Left ventricle myocardium inferior (tissue), 1 donor: ENCODE results near the gene FAM171A2. TPM values are rescaled to one million over a fixed set of nuclear protein-coding genes. Genes with fewer than 3 reads are reported as not detected.

Experiments used
- DNase-seq: peaks from one replicate; pipeline ENCODE4 v3.0.0-alpha.2; 2020
- H3K27ac ChIP-seq: fragments of 200-600 bp; replicated peaks from 2 replicates; pipeline ENCODE4 v1.8.0; 2021
- H3K27me3 ChIP-seq: fragments of 200-600 bp; 2 replicates; pipeline ENCODE4 v1.8.0; 2021; ENCODE audit warnings: low read depth
- H3K36me3 ChIP-seq: fragments of 200-600 bp; 2 replicates; pipeline ENCODE4 v1.8.0; 2021
- H3K4me1 ChIP-seq: fragments of 200-600 bp; 2 replicates; pipeline ENCODE4 v1.8.0; 2021
- H3K4me3 ChIP-seq: fragments of 200-600 bp; 2 replicates; pipeline ENCODE4 v1.8.0; 2021; ENCODE audit warnings: mild to moderate bottlenecking, moderate library complexity
- H3K9me3 ChIP-seq: fragments of 200-600 bp; replicated peaks from 2 replicates; pipeline ENCODE4 v1.8.0; 2021
- CTCF ChIP-seq: fragments of 200-600 bp; IDR thresholded peaks from 2 replicates; pipeline ENCODE4 v1.8.0; 2021; ENCODE audit warnings: antibody characterized with exemption, mild to moderate bottlenecking, borderline replicate concordance
- intact Hi-C: fragments of 100-400 bp; cut with micrococcal nuclease; formaldehyde crosslinking; loops from one replicate; pipeline ENCODE4 v1.11.0; 2022
- total RNA-seq: library from RNA; stranded (reverse); fragmentation: NEBNext Ultra II Directional; extraction: Animal tissue kit (Norgen Biotek cat#: 25700); gene quantifications from one replicate; pipeline ENCODE4 v1.2.1, GENCODE V29; 2021
- donor health status: DM: no; HTN: yes; CAD: no; lungs with severe emphysema.

The FAM171A2 gene
- total RNA-seq, 1 donor from 2014 or later, result 0.55 TPM

GRCh38 chr17:44385287-44386181 is 21.9 kb upstream of the FAM171A2 start:
- TF ChIP-seq CTCF, result no peak
- DNase-seq, result peak; percentile 83
- Histone ChIP-seq H3K9me3 (no peaks in the 10 kb centered on the region), H3K4me1 (peaks cover 21% of the 10 kb centered on the region), H3K27me3 (peaks cover 40% of the 10 kb centered on the region), H3K27ac (no peak overlapping the region), H3K4me3 (peak overlapping the region; percentile 72), H3K36me3 (peaks cover 3% of the 10 kb centered on the region)
- intact Hi-C loops, result no loop called here

GRCh38 chr17:44384823-44385286 is 21.2 kb upstream of the FAM171A2 start:
- H3K27me3 ChIP-seq, result peaks cover 41% of the 10 kb centered on the region
- peaks cover 21% of the 10 kb centered on the region for H3K4me1 ChIP-seq
- intact Hi-C loops, result no loop called here
- H3K36me3 ChIP-seq, result no peaks in the 10 kb centered on the region
- H3K4me3 ChIP-seq, result peak overlapping the region; percentile 72
- no peak overlapping the region for H3K27ac ChIP-seq
- no peak for TF ChIP-seq CTCF
- DNase-seq, result no peak
- no peaks in the 10 kb centered on the region for H3K9me3 ChIP-seq

GRCh38 chr17:44384281-44384822 is 20.7 kb upstream of the FAM171A2 start:
- TF ChIP-seq CTCF, result no peak
- H3K36me3 ChIP-seq, result no peaks in the 10 kb centered on the region
- DNase-seq, result no peak
- no peak overlapping the region for H3K27ac ChIP-seq
- H3K9me3 ChIP-seq, result no peaks in the 10 kb centered on the region
- H3K4me3 ChIP-seq, result peak overlapping the region; percentile 72
- intact Hi-C loops, result no loop called here
- peaks cover 21% of the 10 kb centered on the region for H3K4me1 ChIP-seq
- peaks cover 41% of the 10 kb centered on the region for H3K27me3 ChIP-seq

GRCh38 chr17:44383861-44384260 is 20.2 kb upstream of the FAM171A2 start:
- no peaks in the 10 kb centered on the region for H3K36me3 ChIP-seq
- no peaks in the 10 kb centered on the region for H3K9me3 ChIP-seq
- no peak for TF ChIP-seq CTCF
- peaks cover 41% of the 10 kb centered on the region for H3K27me3 ChIP-seq
- peaks cover 21% of the 10 kb centered on the region for H3K4me1 ChIP-seq
- intact Hi-C loops, result no loop called here
- DNase-seq, result no peak
- no peak overlapping the region for H3K27ac ChIP-seq
- H3K4me3 ChIP-seq, result no peak overlapping the region

GRCh38 chr17:44383363-44383762 is 19.7 kb upstream of the FAM171A2 start:
- H3K27ac ChIP-seq, result no peak overlapping the region
- no peak for TF ChIP-seq CTCF
- H3K9me3 ChIP-seq, result no peaks in the 10 kb centered on the region
- H3K4me1 ChIP-seq, result peaks cover 21% of the 10 kb centered on the region
- DNase-seq, result no peak
- H3K4me3 ChIP-seq, result no peak overlapping the region
- no peaks in the 10 kb centered on the region for H3K36me3 ChIP-seq
- peaks cover 41% of the 10 kb centered on the region for H3K27me3 ChIP-seq
- intact Hi-C loops, result no loop called here
